NCI-H2081 treated with DMSO at 0.1 percent for 48 hours (cell line): ENCODE results near the gene CCR2.

Experiments used
- DNase-seq: peaks from one replicate; lab custom pipeline; 2025; lab: John Stamatoyannopoulos, UW

CCR2 gene

DNA sequence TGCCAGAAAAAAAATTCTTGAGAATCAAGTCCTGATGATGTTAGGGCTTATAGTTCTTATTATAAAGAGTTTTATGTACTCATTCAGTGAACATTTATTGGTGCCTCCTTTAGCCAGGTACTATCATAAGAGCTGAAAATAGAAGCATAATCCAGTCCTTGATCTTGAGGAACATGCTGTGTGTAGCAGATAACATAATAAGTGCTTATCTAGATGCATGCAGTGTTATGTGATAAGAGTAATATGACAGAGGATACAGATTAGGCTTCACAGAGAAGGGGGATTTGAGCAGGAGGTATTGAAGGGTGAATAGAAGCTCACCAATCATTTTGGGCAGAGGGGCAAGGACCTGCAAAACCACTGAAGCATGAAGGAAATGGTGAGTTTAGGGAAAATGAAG is 1.1 kb downstream of the CCR2 start:
- DNase-seq = no peak

DNA sequence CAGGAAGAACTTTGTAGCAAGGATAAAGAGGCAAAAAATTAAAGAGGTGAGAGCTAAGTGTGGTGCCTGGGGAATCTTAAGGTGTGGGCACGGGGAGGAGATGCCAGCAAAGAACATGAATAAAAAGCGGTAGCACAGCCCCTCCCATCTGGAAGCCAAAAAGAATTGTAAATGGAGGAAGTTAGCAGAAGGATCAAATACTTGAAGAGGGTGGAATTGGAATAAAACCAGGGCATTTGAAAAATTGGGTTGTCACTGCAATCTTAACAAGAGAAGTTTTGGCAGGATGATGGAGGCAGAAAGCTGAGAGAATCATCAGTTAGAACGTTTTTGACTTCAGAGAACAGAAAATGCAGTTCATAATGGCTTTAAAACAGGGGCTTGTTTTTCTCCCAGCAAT is 2.4 kb downstream of the CCR2 start:
- no peak for DNase-seq

DNA sequence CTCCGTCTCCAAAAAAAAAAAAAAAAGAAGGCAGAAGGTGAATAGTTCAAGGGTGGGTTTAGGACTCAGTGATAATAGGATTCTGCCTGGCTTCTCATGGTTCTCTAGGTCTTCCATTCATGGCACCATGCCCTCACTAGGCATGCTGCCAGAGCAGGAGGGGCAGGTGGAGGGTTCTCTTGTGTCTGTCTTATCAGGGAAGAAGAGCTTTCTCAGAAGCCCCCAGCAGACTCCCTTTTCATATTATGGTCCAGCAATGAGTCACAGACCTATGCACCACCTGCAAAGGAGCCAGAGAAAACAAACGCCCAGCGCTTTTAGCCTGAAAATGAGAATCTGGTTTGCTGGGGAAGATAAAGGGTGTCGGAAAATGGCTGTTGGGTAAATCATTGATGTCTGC is 3.0 kb downstream of the CCR2 start:
- no peak for DNase-seq

DNA sequence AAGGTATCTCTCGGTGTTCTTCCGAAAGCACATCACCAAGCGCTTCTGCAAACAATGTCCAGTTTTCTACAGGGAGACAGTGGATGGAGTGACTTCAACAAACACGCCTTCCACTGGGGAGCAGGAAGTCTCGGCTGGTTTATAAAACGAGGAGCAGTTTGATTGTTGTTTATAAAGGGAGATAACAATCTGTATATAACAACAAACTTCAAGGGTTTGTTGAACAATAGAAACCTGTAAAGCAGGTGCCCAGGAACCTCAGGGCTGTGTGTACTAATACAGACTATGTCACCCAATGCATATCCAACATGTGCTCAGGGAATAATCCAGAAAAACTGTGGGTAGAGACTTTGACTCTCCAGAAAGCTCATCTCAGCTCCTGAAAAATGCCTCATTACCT is 4.6 kb downstream of the CCR2 start:
- no peak for DNase-seq

DNA sequence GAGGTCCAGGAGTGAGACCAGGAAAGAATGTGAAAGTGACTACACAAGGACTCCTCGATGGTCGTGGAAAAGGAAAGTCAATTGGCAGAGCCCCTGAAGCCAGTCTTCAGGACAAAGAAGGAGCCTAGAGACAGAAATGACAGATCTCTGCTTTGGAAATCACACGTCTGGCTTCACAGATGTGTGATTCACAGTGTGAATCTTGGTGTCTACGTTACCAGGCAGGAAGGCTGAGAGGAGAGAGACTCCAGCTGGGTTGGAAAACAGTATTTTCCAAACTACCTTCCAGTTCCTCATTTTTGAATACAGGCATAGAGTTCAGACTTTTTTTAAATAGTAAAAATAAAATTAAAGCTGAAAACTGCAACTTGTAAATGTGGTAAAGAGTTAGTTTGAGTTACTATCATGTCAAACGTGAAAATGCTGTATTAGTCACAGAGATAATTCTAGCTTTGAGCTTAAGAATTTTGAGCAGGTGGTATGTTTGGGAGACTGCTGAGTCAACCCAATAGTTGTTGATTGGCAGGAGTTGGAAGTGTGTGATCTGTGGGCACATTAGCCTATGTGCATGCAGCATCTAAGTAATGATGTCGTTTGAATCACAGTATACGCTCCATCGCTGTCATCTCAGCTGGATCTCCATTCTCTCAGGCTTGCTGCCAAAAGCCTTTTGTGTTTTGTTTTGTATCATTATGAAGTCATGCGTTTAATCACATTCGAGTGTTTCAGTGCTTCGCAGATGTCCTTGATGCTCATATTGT is 6.0 kb downstream of the CCR2 start:
- no peak for DNase-seq

DNA sequence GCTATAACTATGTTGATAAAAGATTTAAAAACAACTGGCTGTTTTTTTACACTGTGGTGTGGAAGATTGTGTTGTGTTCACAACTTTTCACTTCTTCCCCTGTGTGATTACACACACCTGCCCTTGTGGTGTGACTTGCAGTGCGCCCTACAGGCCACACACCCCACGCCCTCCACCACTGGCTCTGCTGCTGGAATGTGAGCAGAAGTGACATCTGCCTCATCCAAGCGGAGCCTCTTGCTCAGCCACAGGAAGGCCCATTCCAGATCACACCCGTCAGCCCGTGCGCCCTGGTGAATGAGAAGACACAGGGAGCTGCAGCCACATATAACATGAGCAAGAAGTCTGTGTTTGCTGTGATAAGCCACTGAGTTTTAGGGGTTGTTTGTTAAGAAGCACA is 7.0 kb downstream of the CCR2 start:
- no peak for DNase-seq

DNA sequence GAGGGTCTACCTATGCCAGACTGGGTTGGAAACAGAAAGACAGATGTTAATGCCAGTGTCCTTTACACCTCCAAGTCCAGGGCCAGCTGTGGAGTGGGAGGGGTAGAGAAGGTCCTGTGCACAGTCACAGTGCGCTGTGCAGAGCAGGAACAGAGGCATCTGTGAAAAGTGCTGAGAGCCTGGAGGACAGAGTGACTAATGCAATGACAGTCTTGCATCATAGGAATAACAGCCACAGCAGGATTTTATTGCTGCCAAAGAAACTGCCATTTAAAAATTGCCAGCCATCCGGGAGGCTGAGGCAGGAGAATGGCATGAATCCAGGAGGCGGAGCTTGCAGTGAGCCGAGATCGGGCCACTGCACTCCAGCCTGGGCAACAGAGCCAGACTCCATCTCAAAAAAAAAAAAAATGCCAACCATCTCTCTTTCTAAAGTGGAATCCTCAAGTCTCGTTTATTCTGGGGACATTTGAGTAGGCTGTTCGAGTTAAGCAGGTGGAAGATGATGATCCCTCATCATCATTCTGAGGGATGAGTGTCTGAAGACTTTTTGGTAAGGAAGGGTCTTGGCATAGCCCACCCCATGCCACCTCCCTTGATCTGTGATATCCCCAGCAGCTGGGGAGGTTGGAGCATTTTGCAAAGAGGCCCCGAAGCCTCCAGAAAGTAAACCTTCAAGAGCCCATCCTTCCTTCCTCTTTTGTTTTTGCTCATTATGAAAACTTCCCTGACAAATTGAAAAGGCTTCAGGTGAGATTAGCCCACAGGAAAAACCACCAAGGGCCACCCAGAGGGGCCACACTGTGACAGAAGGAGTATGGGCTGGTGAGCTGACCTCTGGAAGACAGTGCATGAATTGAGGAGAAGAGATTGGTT is 7.7 kb downstream of the CCR2 start:
- DNase-seq = no peak

DNA sequence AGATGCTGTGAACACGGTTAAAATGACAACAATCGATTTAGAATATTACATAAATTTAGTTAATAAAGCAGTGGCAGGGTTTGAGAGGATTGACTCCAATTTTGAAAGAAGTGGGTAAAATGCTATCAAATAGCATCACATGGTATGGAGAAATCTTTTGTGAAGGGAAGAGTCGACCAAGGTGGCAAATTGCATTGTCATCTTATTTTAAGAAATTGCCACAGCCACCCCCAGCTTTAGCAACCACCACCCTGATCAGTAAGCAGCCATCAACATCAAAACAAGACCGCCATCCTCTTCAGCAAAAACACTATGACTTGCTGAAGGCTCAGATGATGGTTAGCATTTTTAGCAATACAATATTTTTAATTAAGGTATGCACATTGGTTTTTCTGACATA is 11.1 kb downstream of the CCR2 start:
- no peak for DNase-seq

DNA sequence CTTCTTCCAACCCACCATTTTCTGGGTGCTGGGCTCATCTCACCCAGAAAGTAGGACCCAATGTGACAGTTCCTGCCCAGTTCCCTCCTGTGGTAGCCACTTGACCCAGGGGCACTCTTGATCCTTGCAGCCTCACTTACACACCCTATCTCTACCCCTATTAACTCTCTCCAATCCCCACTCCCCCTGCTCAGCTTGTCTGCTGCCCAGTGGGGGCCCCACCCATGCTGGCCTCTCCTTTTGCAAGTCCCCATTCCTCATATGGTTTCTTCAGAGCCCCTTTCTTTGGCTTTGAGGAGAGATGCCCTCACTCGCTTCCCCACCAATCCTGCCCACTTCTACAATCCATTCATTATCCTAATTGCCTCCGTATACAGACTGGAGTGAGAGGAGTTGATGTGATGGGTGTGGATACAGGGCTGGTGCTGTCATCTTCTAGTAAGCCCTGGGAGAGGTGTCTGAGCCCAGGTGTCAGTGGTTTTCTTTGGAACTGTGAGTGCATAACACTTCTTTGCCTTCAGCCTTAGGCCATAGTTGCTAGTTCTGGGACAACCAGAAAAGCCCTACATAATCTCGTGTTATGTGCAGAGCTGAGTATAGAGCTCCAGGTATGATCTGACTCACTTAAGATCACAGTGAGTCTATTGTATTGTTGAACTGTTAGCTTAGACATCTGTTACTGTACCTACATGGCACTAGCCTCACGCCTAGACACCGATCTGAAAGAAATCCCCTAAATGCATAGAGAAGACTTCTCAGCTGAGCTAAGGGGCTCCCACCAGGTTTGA is 12.0 kb downstream of the CCR2 start:
- no peak for DNase-seq

DNA sequence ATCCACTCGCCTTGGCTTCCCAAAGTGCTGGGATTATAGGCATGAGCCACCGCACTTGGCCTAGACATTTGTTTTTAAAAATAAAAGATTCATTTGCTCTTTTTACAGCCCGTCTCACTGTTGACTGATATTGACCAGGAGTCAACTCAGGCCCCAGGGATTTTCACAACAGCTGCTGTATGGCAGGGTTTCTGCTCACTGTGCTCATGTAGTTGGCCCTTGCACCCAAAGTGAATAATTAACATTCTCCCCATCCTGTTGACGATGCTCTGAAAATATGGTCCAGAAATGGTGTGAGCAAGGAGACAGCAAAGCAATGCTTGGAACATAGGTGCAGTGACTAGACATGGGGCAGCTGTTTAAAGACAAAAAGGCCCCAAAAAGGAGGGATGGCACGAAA is 13.9 kb downstream of the CCR2 start:
- no peak for DNase-seq

DNA sequence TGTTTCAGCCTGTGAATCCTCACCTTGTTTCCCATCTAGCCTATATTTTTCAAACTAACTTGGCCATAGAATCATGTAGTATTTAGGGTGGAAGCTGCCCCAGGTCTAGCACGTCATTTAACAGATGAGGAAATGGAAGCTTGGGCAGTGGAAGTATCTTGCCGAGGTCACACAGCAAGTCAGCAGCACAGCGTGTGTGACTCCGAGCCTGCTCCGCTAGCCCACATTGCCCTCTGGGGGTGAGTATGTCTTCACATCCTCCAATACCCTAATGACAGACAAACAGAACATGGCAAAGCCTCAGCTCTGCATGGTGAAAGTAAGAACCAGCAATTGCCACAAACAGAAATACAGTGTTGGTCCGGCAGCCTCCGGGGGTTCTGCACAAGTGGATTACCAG is 14.7 kb downstream of the CCR2 start:
- DNase-seq = no peak

DNA sequence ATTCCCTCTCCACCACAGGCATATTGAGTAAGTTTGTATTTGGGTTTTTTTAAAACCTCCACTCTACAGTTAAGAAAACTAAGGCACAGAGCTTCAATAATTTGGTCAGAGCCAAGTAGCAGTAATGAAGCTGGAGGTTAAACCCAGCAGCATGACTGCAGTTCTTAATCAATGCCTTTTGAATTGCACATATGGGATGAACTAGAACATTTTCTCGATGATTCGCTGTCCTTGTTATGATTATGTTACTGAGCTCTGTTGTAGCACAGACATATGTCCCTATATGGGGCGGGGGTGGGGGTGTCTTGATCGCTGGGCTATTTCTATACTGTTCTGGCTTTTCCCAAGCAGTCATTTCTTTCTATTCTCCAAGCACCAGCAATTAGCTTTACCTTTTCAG is 15.2 kb downstream of the CCR2 start:
- no peak for DNase-seq

DNA sequence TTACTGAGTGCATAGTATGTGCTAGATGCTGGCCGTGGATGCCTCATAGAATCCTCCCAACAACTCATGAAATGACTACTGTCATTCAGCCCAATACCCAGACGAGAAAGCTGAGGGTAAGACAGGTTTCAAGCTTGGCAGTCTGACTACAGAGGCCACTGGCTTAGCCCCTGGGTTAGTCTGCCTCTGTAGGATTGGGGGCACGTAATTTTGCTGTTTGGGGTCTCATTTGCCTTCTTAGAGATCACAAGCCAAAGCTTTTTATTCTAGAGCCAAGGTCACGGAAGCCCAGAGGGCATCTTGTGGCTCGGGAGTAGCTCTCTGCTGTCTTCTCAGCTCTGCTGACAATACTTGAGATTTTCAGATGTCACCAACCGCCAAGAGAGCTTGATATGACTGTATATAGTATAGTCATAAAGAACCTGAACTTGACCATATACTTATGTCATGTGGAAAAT is 15.8 kb downstream of the CCR2 start:
- DNase-seq = no peak

DNA sequence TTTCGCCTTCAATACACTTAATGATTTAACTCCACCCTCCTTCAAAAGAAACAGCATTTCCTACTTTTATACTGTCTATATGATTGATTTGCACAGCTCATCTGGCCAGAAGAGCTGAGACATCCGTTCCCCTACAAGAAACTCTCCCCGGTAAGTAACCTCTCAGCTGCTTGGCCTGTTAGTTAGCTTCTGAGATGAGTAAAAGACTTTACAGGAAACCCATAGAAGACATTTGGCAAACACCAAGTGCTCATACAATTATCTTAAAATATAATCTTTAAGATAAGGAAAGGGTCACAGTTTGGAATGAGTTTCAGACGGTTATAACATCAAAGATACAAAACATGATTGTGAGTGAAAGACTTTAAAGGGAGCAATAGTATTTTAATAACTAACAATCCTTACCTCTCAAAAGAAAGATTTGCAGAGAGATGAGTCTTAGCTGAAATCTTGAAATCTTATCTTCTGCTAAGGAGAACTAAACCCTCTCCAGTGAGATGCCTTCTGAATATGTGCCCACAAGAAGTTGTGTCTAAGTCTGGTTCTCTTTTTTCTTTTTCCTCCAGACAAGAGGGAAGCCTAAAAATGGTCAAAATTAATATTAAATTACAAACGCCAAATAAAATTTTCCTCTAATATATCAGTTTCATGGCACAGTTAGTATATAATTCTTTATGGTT is 17.1 kb downstream of the CCR2 start, which contains the start of gene CCR5:
TSS of gene CCR5 (plus strand) at position 108 of the 680 bp plus-strand sequence. CDS start 1,957 bp downstream, outside the sequence.
- DNase-seq = no peak

DNA sequence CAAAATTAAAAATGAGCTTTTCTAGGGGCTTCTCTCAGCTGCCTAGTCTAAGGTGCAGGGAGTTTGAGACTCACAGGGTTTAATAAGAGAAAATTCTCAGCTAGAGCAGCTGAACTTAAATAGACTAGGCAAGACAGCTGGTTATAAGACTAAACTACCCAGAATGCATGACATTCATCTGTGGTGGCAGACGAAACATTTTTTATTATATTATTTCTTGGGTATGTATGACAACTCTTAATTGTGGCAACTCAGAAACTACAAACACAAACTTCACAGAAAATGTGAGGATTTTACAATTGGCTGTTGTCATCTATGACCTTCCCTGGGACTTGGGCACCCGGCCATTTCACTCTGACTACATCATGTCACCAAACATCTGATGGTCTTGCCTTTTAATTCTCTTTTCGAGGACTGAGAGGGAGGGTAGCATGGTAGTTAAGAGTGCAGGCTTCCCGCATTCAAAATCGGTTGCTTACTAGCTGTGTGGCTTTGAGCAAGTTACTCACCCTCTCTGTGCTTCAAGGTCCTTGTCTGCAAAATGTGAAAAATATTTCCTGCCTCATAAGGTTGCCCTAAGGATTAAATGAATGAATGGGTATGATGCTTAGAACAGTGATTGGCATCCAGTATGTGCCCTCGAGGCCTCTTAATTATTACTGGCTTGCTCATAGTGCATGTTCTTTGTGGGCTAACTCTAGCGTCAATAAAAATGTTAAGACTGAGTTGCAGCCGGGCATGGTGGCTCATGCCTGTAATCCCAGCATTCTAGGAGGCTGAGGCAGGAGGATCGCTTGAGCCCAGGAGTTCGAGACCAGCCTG is 17.8 kb downstream of the CCR2 start:
- no peak for DNase-seq

DNA sequence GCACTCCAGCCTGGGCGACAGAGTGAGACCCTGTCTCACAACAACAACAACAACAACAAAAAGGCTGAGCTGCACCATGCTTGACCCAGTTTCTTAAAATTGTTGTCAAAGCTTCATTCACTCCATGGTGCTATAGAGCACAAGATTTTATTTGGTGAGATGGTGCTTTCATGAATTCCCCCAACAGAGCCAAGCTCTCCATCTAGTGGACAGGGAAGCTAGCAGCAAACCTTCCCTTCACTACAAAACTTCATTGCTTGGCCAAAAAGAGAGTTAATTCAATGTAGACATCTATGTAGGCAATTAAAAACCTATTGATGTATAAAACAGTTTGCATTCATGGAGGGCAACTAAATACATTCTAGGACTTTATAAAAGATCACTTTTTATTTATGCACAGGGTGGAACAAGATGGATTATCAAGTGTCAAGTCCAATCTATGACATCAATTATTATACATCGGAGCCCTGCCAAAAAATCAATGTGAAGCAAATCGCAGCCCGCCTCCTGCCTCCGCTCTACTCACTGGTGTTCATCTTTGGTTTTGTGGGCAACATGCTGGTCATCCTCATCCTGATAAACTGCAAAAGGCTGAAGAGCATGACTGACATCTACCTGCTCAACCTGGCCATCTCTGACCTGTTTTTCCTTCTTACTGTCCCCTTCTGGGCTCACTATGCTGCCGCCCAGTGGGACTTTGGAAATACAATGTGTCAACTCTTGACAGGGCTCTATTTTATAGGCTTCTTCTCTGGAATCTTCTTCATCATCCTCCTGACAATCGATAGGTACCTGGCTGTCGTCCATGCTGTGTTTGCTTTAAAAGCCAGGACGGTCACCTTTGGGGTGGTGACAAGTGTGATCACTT is 18.8 kb downstream of the CCR2 start:
- no peak for DNase-seq

DNA sequence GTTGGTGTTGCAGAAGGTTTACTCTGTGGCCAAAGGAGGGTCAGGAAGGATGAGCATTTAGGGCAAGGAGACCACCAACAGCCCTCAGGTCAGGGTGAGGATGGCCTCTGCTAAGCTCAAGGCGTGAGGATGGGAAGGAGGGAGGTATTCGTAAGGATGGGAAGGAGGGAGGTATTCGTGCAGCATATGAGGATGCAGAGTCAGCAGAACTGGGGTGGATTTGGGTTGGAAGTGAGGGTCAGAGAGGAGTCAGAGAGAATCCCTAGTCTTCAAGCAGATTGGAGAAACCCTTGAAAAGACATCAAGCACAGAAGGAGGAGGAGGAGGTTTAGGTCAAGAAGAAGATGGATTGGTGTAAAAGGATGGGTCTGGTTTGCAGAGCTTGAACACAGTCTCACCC is 20.8 kb downstream of the CCR2 start:
- no peak for DNase-seq

DNA sequence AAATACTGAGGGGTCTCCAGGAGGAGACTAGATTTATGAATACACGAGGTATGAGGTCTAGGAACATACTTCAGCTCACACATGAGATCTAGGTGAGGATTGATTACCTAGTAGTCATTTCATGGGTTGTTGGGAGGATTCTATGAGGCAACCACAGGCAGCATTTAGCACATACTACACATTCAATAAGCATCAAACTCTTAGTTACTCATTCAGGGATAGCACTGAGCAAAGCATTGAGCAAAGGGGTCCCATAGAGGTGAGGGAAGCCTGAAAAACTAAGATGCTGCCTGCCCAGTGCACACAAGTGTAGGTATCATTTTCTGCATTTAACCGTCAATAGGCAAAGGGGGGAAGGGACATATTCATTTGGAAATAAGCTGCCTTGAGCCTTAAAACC is 21.3 kb downstream of the CCR2 start:
- no peak for DNase-seq

DNA sequence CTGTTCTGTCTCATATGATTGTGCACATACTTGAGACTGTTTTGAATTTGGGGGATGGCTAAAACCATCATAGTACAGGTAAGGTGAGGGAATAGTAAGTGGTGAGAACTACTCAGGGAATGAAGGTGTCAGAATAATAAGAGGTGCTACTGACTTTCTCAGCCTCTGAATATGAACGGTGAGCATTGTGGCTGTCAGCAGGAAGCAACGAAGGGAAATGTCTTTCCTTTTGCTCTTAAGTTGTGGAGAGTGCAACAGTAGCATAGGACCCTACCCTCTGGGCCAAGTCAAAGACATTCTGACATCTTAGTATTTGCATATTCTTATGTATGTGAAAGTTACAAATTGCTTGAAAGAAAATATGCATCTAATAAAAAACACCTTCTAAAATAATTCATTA is 21.9 kb downstream of the CCR2 start:
- no peak for DNase-seq

DNA sequence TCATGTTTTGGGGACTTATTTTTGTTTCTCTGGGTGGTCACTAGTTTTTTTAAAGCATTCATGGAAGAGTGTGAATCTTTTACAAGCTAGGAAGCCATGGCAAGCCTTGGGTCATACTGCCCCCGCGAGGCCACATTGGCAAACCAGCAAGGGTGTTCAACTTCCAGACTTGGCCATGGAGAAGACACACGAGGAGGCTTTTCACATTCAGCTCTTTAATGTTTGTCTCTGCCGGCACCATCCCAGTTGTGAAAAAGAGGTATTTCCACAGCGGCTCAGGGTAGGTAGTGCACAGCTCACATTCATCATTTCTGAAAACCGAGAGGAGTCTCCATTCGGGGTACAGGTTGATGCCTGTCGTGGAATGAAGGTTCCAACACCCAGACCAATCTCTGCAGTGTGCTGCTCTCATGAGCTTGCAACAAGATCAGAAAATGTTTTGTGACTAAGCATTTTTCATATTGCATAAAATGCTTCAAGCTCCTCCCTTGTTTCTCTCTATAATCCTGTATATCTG is 24.6 kb downstream of the CCR2 start:
- no peak for DNase-seq
